Measurements from ENCODE around the gene NMRK2.
A peak's percentile ranks its signal among the peaks of the same experiment; 100 is the strongest.
"Not testable (repeated sequence)": the region's sequence is repeated elsewhere in the genome, so short reads cannot be mapped to it uniquely, and the experiment has no call there.

Gene NMRK2

DNA sequence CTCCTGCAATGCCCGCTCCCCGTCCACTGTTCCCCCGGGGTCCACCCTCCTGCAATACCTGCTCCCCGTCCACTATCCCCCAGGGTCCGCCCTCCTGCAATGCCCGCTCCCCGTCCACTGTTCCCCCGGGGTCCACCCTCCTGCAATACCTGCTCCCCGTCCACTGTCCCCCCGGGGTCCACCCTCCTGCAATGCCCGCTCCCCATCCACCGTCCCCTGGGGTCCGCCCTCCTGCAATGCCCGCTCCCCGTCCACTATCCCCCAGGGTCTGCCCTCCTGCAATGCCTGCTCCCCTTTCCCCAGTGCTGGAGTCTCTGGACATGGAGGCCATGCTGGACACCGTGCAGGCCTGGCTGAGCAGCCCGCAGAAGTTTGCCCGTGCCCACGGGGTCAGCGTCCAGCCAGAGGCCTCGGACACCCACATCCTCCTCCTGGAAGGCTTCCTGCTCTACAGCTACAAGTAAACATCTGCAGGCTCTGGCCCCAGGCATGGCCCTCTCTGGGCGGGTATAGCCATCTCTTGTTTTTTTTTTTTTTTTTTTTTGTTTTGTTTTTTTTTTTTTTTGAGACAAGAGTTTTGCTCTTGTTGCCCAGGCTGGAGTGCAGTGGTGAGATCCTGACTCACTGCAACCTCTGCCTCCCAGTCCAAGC lies 5.6 kb downstream of the NMRK2 start:
- DNase-seq, result not testable (repeated sequence)

DNA sequence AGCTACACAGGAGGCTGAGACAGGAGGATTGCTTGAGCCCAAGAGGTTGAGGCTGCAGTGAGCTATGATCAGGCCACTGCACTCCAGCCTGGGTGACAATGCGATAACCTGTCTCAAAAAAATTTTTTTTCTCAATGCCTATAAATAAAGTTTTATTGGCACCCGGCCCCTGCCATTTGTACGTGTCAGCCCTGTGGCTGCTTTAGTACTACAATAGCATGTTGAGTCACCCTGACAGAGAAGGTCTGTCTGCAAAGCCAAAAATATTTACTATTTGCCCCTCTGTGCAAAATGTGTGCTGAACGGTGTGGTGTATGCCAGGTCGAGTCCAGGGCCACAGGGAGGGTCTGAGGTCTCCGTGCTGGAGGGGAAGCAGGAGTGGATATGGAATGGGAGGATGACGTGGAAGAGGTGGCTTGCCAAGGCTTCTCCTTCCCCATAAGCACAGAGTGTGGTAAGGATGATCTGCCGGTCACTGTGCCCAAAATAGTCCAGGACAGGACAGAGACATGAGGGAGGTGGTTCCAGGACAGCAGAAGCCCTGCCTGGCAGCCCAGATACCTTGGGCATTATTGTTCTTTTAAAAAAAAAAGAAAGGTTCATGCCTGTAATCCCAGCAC lies 10.0 kb downstream of the NMRK2 start:
- DNase-seq, result no peak

DNA sequence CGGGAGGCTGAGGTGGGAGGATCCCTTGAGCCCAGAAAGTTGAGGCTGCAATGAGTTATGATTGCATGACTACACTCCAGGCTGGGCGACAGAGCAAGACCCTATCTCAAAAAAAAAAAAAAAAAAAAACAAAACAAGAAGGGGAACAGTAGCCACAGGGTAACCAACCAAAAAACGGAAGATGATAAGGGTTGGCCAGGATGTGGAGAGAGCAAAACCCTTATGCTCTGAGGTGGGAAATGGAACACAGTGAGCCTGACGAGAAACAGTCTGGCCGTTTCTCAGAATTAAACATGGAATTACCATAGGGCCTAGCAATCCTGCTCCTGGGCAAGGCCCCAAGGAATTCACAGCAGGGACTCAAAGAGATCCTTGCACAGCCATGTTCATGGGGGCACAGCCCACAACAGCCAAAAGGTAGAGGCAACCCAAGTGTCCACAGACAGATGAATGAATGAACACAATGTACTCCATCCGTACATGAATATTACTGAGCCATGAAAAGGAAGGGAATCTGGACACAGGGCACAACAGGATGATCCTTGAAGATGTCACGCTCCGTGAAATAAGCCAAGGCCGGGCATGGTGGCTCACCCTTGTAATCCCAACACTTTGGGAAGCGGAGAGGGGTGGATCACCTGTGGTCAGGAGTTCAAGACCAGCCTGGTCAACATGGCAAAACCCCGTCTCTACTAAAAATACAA lies 11.3 kb downstream of the NMRK2 start:
- DNase-seq, result peak; percentile 33 to 53

DNA sequence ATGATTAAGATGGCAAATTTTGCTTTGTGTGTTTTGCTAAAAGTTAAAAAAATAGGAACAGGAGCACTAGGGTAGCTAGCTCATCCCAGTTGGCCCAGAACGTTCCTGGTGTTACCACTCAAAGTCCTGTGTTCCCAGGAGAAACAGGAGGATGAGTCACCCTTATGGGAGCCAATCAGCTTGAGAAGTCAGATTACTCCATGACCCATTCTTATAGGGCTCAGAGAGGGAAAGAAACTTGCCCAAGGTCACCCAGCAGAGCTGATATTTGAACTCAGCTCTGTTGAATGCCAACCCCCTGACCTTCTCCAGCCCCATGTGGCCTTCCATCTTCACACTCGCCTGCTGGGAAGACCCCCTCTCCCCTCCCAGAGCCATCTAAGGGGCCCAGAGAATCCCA lies 13.0 kb downstream of the NMRK2 start:
- no peak for DNase-seq

DNA sequence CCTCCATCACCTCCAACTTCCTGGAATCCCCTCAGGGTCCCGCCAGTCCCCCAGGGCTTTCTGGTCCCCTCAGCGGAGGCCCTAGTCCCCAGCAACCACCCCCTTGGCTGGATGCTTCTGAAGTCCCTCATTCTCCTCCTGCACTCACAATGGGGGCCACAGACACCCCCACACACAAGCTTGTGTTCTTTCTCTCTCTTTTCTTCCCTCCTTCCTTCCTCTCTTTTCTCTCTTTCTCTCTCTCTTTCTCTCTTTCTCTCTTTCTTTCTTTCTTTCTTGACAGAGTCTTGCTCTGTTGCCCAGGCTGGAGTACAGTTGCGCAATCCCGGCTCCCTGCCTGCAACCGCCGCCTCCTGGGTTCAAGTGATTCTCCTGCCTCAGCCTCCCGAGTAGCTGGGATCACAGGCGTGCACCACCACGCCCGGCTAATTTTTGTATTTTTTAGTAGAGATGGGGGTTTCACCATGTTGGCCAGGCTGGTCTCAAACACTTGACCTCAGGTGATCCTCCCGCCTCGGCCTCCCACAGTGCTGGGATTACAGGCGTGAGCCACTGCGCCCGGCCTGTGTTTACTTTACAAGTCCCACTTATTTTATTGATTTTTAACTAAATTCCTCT lies 14.6 kb downstream of the NMRK2 start:
- not testable (repeated sequence) for DNase-seq

DNA sequence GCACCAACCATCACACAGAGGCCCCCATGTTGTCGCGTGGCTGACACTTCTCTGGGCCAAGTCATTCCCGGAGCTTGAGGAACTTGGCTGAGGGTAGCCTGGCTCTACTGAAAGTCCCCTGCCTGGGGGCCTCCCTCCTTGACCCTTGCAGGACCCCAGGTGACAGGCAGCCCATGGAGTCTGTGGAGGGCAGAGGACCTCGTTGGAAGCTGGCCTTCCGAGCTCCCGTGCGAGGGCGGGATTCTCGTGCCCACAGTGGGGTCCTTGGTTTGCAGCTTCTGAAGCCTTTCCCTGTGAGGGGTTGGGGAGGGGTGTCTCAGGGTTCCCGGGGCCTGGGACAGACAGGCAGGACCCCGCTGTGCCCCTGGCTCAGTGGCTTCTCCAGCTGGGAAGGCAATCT lies 16.4 kb downstream of the NMRK2 start:
- DNase-seq, result no peak

DNA sequence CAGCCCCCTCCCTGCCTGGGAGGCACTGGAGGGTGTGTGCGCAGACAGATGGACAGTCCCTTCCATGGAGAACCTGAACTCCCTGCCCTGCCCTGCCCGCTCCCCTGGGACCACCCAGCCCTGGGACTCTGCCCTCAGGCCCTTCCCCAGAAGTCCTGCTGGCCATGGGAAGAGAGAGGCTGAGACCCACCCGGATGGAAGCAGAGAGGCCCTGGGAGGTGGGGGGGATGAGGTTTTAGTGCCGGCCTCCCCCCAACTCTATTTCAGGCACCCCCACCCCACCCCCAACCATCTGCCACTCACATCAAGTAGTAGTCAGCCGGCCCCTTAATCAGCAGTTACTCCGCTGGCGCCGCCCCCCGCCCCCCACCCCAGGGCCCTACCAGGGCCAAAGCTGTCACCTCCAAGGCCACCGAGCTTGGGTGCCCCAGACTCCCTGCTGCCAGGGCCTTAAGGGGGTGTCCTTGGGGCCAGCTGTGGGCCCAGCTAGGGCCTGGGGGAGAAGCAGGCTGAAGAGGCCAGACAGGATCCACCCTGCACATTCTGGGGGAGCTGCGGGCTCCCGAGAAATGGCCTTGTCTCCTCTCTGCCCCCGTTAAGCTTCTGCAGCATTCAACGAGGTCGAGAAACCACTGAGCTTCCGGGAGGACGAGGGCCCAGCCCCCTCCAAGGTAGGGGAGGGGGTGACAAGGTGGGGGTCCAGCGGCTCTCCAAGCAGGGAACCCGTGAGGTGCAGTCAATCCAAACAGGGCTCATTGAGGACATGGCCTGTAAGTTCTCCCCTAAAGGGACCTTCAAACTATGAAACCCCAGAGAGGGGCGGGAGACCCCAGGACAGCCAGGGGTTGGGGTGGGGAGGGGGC lies 17.4 kb downstream of the NMRK2 start:
- DNase-seq, result no peak

DNA sequence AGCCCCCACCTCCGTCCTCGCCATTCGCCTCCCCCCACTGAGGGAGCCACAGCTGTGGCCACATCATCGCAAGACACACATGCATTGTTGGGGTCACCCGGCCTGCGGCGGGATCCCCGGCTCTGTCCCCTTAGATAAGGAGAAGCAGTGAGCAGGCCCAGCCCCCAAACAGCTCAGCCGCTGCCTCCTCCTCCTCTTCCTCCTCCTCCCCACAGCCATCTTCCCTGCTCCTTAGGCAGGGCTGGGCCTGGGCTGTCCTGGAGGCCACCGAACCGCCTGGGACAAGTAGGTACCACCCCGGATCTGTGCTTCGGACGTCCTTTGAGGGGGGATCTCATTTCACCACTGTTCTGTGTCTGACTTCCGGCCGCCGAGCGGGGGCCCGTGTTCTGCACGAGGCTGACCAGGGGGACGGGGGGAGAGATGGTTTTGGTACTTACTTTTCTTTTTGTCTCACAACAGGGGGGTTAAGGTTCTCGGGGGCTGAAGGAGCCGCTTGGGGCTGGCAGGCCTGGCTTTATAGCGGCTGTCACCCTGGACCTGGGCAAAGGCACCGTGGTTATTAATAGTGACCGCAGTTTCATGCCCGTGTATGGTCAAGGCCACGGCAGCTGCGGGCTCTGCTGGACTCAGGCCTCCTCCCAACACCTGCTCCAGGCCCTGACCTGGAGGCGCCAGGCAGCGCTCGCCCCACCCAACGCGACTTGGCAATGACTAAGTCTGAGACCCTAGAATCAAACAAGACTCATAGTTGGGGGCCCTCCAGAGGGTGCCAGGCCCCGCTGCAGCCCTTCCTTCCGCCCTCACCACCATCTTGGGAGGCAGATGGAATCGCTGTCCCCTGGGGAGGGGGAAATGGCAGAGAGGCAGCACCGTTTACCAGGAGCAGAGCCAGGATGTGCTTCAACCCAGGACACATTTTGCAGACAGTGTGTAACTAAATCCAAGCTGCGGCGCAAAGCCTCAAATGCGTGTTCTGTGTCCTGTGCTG lies 18.3 kb downstream of the NMRK2 start:
- peak in 1 of 2 experiments; percentile 15 for DNase-seq

DNA sequence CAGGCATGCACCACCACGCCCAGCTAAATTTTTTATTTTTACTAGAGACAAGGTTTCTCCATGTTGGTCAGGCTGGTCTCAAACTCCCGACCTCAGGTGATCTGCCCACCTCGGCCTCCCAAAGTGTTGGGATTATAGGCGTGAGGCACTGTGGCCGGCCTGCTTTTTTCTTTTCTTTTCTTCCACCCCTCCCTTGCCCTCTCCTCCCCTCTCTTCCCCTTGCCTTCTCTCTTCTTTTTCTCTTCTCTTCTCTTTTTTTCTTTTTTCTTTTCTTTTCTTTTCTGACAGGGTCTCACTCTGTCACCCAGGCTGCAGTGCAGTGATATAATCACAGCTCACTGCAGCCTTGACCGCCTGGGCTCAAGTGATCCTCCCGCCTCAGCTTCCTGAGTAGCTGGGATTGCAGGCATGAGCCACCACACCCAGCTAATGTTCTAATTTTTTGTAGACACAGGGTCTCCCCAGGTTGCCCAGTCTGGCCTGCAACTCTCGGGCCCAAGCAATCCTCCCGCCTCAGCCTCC lies 19.9 kb downstream of the NMRK2 start:
- DNase-seq, result not testable (repeated sequence)

DNA sequence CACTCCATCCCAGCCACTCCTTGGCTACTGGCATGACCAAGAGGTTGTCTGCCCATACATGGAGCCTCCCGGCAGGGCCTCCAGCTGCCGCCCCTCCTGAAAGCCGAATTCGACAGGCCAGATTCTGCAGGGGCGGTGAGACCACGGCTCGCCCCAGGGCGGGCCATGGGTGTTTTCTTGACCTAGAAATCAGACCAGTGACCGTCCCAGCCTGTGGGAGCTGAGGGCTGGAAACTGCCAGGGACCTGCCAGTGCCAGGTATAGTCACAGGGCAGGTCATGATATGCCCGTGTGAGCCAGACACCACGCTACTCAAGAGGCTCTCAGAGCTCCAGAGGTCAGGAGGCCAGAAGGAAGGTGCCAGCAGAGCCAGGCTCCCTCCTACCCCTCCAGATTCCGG lies 21.2 kb downstream of the NMRK2 start:
- no peak for DNase-seq

DNA sequence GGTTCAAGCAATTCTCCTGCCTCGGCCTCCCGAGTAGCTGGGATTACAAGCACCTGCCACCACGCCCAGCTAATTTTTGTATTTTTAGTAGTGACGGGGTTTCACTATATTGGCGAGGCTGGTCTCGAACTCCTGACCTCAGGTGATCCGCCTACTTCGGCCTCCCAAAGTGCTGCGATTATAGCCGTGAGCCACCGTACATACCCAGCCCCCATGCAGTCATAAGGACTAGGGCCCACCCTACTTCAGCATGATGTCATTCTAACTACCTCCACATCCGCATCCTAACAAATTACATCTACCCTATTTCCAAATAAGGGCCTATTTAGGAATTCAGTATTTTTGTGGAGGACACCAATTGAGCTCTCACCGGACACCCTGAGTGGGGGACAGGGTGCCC lies 22.4 kb downstream of the NMRK2 start:
- DNase-seq, result not testable (repeated sequence)

DNA sequence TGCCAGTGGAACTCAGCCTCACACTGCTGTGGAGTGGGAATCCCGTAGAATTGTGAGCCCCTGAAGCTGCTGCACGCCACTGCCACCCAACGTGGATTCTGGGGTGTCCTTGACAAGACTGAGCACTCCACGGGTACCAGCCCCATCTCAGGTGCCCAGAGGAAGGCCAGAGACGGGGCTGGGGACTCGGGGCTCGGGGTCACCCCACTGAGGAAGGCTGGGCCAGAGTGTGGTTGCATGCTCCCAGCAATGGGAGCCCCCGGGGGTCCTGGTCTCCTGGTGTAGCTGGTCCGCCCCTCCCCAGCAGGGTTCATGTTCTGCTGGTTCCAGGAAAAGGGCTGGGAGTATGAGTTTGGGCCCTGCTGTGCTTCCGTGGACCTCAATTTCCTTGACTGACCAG lies 22.8 kb downstream of the NMRK2 start:
- DNase-seq, result no peak

DNA sequence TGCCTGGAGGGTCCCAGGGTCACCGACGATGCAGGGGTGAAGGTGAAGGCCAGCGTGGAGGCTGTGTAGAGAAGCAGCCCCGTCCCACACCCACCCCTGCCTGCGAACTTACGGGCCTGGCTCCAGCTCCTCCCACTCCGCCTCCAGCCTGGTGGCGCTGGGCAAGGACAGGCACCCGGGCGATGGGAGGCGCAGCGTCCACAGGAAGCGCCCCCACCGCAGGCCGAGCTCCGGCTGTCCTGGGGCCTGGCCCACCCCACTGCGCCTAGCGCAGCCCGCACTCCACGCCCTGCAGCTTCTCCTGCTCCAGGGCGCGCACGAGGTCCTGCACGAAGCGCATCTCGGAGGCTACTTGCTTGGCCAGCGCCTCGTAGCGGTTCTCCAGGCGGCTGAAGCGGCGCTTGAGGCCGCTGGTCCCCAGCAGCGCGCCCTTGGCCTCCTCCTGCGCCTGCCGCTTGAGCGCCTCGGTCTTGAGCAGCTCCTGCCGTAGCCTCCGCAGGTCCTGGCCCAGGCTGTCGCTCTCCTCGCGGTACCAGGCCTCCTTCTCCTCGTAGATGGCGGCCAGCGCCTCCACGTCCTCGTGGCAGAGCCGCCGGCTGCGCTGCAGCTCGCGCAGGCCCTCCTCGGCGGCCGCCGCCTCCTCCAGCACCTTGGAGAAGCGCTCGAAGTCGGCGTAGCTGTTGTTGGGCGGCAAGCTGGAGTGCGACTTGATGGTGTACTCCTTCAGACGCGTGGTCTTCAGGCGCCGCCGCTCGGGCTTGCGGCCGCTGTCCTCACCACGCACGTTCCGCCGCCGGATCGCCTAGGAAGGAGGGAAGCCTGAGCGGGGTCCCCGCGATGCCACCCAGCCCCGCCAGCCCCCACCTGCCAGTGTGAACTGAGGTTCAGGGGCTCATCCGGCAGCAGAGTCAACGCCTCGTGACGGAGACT lies 26.2 kb downstream of the NMRK2 start:
- no peak for DNase-seq

DNA sequence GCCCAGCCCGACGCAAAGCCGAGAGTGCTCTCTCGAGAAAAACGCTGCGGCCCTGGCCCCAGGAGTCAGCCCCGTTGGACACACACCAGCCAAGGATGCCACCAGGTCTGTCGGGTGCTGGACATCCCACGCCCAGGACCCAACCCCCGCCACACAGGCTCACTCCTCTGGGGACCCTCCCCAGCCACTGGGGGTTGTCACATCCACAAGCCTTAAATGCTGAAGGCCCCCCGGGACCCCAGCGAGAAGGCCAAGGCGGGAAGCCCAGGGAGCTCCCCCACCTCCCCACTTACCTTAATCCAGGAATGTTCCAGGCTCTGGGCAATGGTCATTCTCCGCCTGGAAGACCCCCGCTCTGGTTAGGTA lies 26.9 kb downstream of the NMRK2 start:
- DNase-seq, result no peak

DNA sequence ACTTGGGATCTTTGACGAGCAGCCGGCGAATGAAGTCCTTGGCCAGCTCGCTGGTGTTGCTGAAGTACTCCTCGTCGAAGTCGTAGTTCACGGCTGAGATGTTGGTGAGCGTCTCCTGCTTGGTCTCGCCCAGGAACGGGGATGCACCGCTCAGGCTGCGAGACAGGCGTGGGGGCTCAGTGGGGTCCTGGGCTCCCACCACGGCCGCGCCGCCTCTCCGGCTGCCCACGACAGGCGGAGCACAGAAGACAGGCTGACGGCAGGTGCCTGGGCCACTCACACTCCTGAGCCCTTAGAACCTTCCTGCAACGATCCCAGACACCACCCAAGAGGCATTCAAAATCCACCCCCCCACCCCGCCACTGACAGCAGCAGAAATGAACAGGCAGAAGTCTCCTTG lies 28.1 kb downstream of the NMRK2 start:
- DNase-seq, result no peak

DNA sequence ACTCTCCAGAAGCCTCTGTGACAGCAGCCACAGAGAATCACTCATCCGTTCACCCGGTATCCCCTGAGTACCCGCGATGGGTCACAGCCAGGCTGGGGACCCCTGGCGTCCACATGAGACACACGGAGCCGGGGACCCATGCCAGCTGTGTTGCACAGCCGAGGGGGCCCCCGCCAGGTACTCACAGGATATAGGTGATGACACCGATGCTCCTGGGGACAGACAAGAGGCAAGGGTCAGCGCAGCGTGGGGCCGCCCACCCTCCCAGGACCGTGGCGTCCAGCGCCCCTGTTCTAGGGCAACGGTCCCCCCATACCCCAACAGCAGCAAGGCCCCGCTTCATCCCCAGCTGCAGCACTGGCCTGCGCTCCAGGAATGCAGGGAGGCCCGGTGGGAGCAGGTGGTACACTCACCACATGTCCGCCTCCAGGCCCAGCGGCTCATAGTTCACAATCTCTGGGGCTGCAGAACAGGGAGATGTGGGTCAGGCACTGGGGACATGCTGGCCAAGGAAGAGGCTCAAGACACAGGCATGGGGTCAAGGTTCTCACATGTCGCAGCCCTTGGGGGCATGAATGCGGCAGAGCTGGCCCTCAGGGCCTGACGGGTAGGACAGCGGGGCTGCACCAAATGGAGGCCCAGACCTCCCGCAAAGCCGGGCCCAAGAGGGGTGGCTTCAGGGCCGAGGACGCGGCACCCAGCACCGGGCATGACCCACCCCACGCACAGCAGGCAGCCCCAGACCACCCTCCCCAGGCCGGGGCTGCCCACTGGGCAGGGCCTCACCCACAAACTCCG lies 30.8 kb downstream of the NMRK2 start:
- no peak for DNase-seq

DNA sequence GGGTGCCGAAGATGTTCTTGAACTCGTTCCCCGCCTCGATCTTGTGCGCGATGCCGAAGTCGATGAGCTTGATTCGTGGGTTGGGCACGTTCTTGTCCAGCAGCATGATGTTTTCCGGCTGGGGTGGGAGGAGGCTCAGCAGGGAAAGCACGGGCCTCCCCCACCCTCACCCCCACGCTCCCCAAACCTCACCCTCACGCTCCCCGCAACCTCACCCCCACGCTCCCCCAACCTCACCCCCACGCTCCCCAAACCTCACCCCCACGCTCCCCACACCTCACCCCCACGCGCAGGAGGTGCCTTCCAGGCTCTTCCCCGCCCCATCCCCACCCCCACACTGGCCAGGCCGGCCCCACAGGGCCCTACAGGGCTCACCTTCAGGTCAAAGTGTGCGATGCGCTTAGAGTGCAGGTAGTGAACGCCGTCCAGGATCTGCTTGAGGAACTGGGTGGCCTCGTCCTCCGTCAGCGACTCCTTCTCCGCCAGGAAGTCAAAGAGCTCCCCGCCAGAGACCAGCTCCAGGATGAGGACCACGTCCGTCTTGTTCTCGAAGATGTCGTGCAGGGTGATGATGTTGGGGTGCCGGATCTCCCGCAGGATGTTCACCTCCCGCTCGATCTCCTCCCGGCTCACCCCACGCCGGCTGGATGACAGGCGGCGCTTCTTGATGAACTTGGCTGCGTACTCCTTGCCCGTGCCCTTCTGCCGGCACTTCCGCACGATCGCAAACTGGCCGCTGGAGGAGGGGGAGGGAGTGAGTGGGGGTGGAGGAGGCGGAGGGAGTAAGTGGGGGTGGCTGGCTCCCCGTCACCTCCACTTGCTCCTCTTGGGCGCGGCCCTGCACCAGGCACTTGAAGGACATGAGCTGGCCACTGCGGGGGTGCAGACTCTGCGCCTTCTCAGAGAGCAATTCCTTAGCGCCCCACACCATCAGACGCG lies 31.7 kb downstream of the NMRK2 start:
- no peak for DNase-seq
